GM23338 (cell line): Measurements from ENCODE around the gene SHMT1. TPM values are rescaled to one million over a fixed set of nuclear protein-coding genes. Genes with fewer than 3 reads are reported as not detected.

Experiments
- ATAC-seq: fragments of 200-7000 bp; cut with Tn5 transposase; 3 replicates; pipeline ENCODE4 v1.9.1; 2020
- DNase-seq: peaks from one replicate; pipeline ENCODE4 v3.0.0-alpha.2; 2015; ENCODE audit warnings: low spot score
- H2AFZ ChIP-seq: fragments of 200-600 bp; sonication (generic); 2 replicates; pipeline ENCODE4 v1.8.0; 2016; ENCODE audit warnings: antibody characterized with exemption, mild to moderate bottlenecking, moderate library complexity
- H3F3A ChIP-seq: fragments of 200-600 bp; sonication (generic); replicated peaks from 2 replicates; pipeline ENCODE4 v1.8.0; 2017; ENCODE audit warnings: antibody characterized with exemption, mixed run types, low read depth
- H3K27ac ChIP-seq: fragments of 200-600 bp; sonication (generic); 2 replicates; pipeline ENCODE4 v1.6.1; 2016; ENCODE audit warnings: low read depth
- H3K27me3 ChIP-seq: fragments of 200-600 bp; sonication (generic); 2 replicates; pipeline ENCODE4 v1.8.0; 2016; ENCODE audit warnings: mild to moderate bottlenecking, mixed run types, moderate library complexity; ENCODE audit not compliant: insufficient read depth
- H3K36me3 ChIP-seq: fragments of 200-600 bp; sonication (generic); 2 replicates; pipeline ENCODE4 v1.8.0; 2016; ENCODE audit warnings: mild to moderate bottlenecking; ENCODE audit not compliant: insufficient read depth
- H3K4me1 ChIP-seq: fragments of 200-600 bp; sonication (generic); 2 replicates; pipeline ENCODE4 v1.8.0; 2016; ENCODE audit warnings: mild to moderate bottlenecking, moderate library complexity; ENCODE audit not compliant: insufficient read depth
- H3K4me2 ChIP-seq: fragments of 200-600 bp; sonication (generic); 2 replicates; pipeline ENCODE4 v1.7.1; 2017; ENCODE audit warnings: mixed run types
- H3K4me3 ChIP-seq: fragments of 200-600 bp; sonication (generic); 2 replicates; pipeline ENCODE4 v1.6.1; 2016; ENCODE audit warnings: mixed run types
- H3K79me2 ChIP-seq: fragments of 200-600 bp; sonication (generic); replicated peaks from 2 replicates; pipeline ENCODE4 v1.8.0; 2017; ENCODE audit warnings: mild to moderate bottlenecking; ENCODE audit not compliant: insufficient read depth
- H3K9me2 ChIP-seq: fragments of 200-600 bp; sonication (generic); 2 replicates; pipeline ENCODE4 v1.8.0; 2017; ENCODE audit not compliant: insufficient read depth
- H4K20me1 ChIP-seq: fragments of 200-600 bp; sonication (generic); replicated peaks from 2 replicates; pipeline ENCODE4 v1.8.0; 2017; ENCODE audit warnings: mild to moderate bottlenecking; ENCODE audit not compliant: insufficient read depth
- H3K27ac Mint-ChIP-seq: 2 replicates; pipeline ENCODE4 v1.8.0; 2020; ENCODE audit warnings: inconsistent platforms, mild to moderate bottlenecking, moderate library complexity, mixed read lengths
- H3K27me3 Mint-ChIP-seq: 3 replicates; pipeline ENCODE4 v1.8.0; 2022; ENCODE audit warnings: low read depth, mild to moderate bottlenecking, moderate library complexity, mixed read lengths, inconsistent platforms; ENCODE audit not compliant: insufficient read depth, poor library complexity
- H3K36me3 Mint-ChIP-seq: 3 replicates; pipeline ENCODE4 v1.8.0; 2021; ENCODE audit warnings: low read depth, mild to moderate bottlenecking, inconsistent platforms, moderate library complexity, mixed read lengths
- H3K4me1 Mint-ChIP-seq: 3 replicates; pipeline ENCODE4 v1.8.0; 2020; ENCODE audit warnings: mild to moderate bottlenecking, inconsistent platforms, mixed read lengths
- H3K4me3 Mint-ChIP-seq: 3 replicates; pipeline ENCODE4 v1.8.0; 2021; ENCODE audit warnings: moderate library complexity, mild to moderate bottlenecking, inconsistent platforms, mixed read lengths
- H3K9me3 Mint-ChIP-seq: 3 replicates; pipeline ENCODE4 v1.8.0; 2020; ENCODE audit warnings: moderate library complexity, mild to moderate bottlenecking, inconsistent platforms, mixed read lengths
- CREB1 ChIP-seq: fragments of 250-450 bp; sonication (Bioruptor Pico); IDR thresholded peaks from 2 replicates; pipeline ENCODE4 v1.5.0; 2020; ENCODE audit warnings: low read depth, mild to moderate bottlenecking, moderate library complexity
- CTCF ChIP-seq, 2 experiments: fragments of 200-600 bp in 1 of 2; sonication (generic) in 1 of 2; conservative IDR thresholded peaks; 2 replicates each; pipeline versions ENCODE4 v1.5.1 to v1.6.1; 2016 to 2017; ENCODE audit warnings: antibody characterized with exemption in 2 of 2, low read depth in 2 of 2, mild to moderate bottlenecking in 2 of 2, moderate library complexity in 1 of 2
- ETS1 ChIP-seq: IDR thresholded peaks from 2 replicates; pipeline ENCODE4 v1.6.1; 2016; ENCODE audit warnings: antibody characterized with exemption
- EZH2 ChIP-seq: fragments of 200-600 bp; sonication (generic); IDR thresholded peaks from one replicate; pipeline ENCODE4 v1.8.0; 2017; ENCODE audit warnings: antibody characterized with exemption, mild to moderate bottlenecking, low read depth; ENCODE audit not compliant: unreplicated experiment
- EZH2phosphoT487 ChIP-seq: fragments of 200-600 bp; sonication (generic); IDR thresholded peaks from one replicate; pipeline ENCODE4 v1.8.1; 2018; ENCODE audit warnings: antibody characterized with exemption; ENCODE audit not compliant: unreplicated experiment
- NANOG ChIP-seq: IDR thresholded peaks from 2 replicates; pipeline ENCODE4 v1.6.1; 2016; ENCODE audit warnings: antibody characterized with exemption, borderline replicate concordance
- POLR2AphosphoS5 ChIP-seq: IDR thresholded peaks from 2 replicates; pipeline ENCODE4 v1.6.1; 2016; ENCODE audit warnings: antibody characterized with exemption, low read depth
- REST ChIP-seq: IDR thresholded peaks from one replicate; pipeline ENCODE4 v1.6.1; 2018; ENCODE audit warnings: antibody characterized with exemption; ENCODE audit not compliant: unreplicated experiment
- STAT1 ChIP-seq: IDR thresholded peaks from one replicate; pipeline ENCODE4 v1.6.1; 2016; ENCODE audit warnings: antibody characterized with exemption; ENCODE audit not compliant: unreplicated experiment
- ZNF331 ChIP-seq: fragments of 250-450 bp; sonication (Bioruptor Pico); IDR thresholded peaks from 2 replicates; pipeline ENCODE4 v1.5.0; 2020; ENCODE audit warnings: low read depth, mild to moderate bottlenecking, moderate library complexity
- ZNF462 ChIP-seq: fragments of 250-450 bp; sonication (Bioruptor Pico); IDR thresholded peaks from 2 replicates; pipeline ENCODE4 v1.5.0; 2020; ENCODE audit warnings: mild to moderate bottlenecking, moderate library complexity
- polyA plus RNA-seq: library from polyadenylated mRNA; unstranded; fragments of >200 nt; fragmentation: Nextera tagmentation; extraction: Ambion mirVana; gene quantifications from 2 replicates; pipeline ENCODE4 v1.2.1, GENCODE V29; 2016
- total RNA-seq: library from RNA; depleted of rRNA; stranded (reverse); fragments of >200 nt; shearing (Covaris generic); gene quantifications from 2 replicates; pipeline ENCODE4 v1.2.3, GENCODE V29; 2014

The SHMT1 gene
- total and polyA plus RNA-seq, 2 experiments from 2014 or later, result 22.8 to 33.3 TPM

GRCh38 chr17:18377437-18378204 is 14.3 kb upstream of the SHMT1 start, which contains the start of gene EVPLL:
Gene EVPLL (plus strand): TSS chr17:18377778. CDS start chr17:18380938, 3,160 bp downstream.
- no peak within 1 kb of the TSS for H3K4me2 ChIP-seq
- H3K4me1 Mint-ChIP-seq, result peaks cover 11% of the 10 kb centered on the region; the same call in 2 of the 3 replicates
- no peak within 1 kb of the TSS for H3K4me3 Mint-ChIP-seq
- H3K36me3 Mint-ChIP-seq, result no peaks in the 10 kb centered on the region
- no peaks in the 10 kb centered on the region for H3F3A ChIP-seq
- no peak within 1 kb of the TSS for H3K27ac Mint-ChIP-seq
- H3K9me2 ChIP-seq, result no peaks in the 10 kb centered on the region
- no peak within 1 kb of the TSS for H2AFZ ChIP-seq
- no peak within 1 kb of the TSS for H3K27ac ChIP-seq
- DNase-seq (no peak), ATAC-seq (no peak)
- H3K9me3 Mint-ChIP-seq, result peaks cover 8% of the 10 kb centered on the region
- no peak within 1 kb of the TSS for H3K4me3 ChIP-seq
- no peaks in the 10 kb centered on the region for H3K4me1 ChIP-seq
- peaks cover 6% of the 10 kb centered on the region for H3K27me3 Mint-ChIP-seq
- TF ChIP-seq CTCF (conservative IDR thresholded peaks at IDR 0.05; ENCODE audit: low read depth in 2 of 2) (no peak), CREB1 (CRISPR knock-in tag) (no peak), POLR2AphosphoS5 (no peak), ZNF331 (CRISPR knock-in tag) (no peak), STAT1 (no peak), NANOG (no peak), EZH2phosphoT487 (no peak), ETS1 (no peak), EZH2 (no peak), REST (no peak), ZNF462 (no peak)
- no peaks in the 10 kb centered on the region for H3K27me3 ChIP-seq
- no peaks in the 10 kb centered on the region for H4K20me1 ChIP-seq
- H3K36me3 ChIP-seq, result no peaks in the 10 kb centered on the region
- no peaks in the 10 kb centered on the region for H3K79me2 ChIP-seq
